Measurements from ENCODE around the gene NOX5.

DNA sequence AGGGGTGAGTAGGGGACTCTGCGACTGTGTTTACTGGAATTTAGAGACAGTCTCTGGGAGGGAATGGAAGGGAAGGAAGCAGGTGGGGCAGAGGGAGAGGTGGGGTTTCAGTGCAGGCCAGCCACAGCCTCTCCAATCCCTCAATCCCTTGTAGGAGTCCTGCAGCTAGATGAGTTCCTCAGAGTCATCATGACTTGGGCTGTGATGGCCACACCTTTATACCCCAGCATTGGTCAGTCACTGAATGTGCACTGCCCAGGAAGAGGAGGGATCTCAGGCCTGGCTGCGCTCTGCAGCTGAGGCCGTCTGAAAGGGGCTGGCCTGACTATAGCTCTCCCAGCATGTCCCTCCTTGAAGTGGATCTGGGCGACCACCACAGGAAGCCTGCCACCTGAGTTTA lies 78.6 kb downstream of the NOX5 start:
- no peak for TF ChIP-seq POLR2A (IDR thresholded peaks at IDR 0.05)
- no peak for TF ChIP-seq CTCF (IDR thresholded peaks at IDR 0.05)

Measured in esophagus squamous epithelium (tissue), 4 donors.